Measurements from ENCODE around the gene NPR3.

The NPR3 gene, protein sequence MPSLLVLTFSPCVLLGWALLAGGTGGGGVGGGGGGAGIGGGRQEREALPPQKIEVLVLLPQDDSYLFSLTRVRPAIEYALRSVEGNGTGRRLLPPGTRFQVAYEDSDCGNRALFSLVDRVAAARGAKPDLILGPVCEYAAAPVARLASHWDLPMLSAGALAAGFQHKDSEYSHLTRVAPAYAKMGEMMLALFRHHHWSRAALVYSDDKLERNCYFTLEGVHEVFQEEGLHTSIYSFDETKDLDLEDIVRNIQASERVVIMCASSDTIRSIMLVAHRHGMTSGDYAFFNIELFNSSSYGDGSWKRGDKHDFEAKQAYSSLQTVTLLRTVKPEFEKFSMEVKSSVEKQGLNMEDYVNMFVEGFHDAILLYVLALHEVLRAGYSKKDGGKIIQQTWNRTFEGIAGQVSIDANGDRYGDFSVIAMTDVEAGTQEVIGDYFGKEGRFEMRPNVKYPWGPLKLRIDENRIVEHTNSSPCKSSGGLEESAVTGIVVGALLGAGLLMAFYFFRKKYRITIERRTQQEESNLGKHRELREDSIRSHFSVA

DNA sequence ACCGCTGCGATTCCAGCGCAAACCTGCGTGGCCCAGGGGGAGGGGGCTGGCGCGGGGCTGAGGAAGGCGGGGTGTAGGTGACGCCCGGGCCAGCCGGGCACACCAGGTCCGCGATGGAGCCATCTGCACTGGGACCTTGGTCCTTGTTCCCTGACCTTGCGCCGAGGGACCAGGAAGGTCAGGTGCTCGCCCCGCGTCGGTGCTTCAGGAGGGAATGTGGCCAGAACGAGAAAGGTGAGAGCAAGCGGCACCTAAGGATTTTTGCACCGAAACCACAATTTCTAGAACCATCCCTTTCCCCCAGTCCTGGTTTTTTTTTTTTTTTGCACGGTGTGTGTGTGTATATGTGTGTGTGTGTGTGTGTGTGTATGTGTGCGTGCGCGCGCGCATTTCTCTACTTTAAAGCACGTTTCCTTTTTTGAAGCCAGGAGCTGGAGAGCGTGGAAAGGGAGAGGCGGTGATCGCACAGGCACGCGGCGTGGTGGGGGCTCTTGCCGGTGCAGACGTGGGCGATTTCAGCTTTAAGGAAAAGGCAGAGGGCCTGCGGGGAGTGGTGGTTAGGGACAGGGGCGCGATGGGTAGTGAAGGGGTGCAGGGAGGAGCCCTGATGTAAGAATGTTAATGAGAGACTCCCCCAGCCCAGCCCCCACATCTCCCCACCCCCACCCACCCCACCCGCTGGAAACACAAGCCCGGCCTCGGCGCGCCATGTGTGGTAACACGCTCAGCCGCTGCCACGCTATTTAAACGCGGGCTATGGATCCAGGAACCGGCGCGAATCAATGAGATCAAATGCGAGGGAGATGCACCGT, at the start of gene NPR3:
Gene NPR3, plus strand, starts transcription at position 772 of the 812 bp plus-strand sequence. CDS start 456 bp downstream, outside the sequence.
- DNase-seq (ENCODE audit: low read depth in 2 of 2) = no peak

DNA sequence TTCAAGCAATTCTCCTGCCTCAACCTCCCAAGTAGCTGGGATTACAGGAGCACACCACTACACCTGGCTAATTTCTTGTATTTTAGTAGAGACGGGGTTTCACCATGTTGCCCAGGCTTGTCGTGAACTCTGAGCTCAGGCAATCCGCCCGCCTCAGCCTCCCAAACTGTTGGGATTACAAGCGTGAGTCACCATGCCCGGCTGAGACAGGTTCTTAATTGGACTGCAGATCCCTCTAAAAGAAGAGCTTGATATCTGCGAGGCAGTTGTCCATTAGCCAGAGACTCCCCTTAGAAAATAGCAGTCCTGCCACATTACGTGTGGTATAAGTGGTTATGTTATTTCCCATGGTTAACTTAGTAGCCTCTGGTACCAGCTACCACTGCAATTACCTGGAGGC, 46.6 kb upstream of the NPR3 start:
- DNase-seq (ENCODE audit: low read depth in 2 of 2) = no peak

DNA sequence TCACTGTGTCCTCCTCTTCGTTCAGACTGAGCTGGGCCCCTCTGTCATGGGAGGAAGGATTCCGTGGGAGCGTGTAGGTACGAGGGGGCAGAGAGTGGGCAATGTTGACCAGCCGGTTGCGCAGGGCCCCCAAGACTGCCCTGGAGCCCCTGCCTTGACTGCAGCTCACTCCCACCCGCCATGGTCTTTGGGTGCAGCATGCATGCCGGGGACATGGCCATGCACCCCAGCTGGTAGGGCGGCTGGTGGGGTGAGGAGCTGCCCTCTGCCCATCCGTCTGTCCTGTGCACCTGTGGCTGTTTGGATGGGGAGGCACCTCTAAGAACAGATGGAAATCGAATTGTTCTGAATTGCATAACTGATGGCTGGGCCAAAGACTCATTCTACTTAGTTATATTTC, 42.6 kb upstream of the NPR3 start:
- no peak for DNase-seq (ENCODE audit: low read depth in 2 of 2)

DNA sequence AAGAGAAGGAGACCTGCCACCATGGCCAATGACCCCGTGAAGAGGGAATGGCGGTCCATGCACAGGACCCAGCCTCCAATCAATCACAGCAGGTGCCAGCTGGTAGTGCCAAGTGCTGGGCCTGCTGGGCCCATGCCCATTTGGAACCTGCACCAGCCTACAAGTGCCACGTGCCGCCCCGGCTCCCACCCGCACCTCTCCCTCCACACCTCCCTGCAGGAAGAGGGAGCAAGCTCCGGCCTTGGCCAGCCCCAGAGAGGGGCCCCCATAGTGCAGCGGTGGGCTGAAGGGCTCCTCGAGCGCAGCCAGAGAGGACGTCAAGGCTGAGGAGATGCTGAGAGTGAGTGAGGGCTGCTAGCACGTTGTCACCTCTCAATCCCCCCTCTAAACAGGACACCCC, 37.8 kb upstream of the NPR3 start:
- no peak for DNase-seq (ENCODE audit: low read depth in 2 of 2)

DNA sequence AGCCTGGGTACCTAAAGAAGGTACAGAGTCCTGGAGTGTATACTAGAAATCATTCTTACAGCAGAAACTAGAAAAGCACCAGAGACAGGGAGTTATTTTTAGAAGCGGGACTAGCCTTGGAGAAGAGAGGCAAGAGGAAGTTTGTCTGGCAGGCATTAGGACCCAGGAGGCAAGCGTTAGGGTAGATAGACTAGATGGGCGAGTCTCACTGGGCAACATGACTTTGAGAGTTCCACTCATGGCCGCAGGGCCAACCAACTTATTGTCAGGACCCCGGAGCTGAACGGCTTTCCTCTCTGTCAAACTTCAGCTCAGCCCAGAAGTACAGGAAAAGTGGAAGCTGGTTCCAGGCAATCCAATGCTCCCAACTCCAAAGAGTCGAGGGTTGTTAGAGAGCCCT, 34.1 kb upstream of the NPR3 start:
- no peak for DNase-seq (ENCODE audit: low read depth in 2 of 2)

DNA sequence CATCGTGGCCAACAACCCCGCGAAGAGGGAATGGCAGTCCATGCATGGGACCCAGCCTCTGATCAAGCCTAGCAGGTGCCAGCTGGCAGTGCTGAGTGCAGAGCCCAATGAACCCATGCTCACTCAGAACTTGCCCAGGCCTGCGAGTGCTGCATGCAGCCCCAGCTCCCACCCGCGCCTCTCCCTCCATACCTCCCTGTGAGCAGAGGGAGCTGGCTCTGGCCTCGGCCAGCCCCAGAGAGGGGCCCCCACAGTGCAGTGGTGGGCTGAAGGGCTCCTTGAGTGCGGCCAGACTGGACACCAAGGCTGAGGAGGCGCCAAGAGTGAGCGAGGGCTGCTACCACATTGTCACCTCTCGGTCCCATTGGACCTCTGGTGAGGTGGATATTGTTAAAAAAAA, 32.6 kb upstream of the NPR3 start:
- DNase-seq (ENCODE audit: low read depth in 2 of 2) = no peak

DNA sequence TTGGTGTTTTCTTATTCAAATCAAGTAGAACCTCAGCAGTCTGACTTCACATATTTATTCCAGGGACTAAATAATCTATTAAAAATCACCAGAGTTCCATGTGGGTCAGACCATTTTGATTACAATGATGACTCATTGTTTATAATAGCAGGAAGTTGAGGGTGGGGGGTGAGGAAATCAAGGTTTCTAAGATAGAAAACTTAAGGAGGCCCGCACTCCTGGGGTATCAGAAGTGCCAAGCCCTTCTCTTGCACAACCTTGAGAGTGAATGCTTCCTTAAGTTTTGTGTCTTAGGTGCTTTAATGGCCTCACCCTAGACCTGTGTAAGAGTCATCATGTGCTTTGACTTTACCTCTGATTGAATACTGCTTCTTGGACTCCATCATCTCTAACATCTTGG, 31.9 kb upstream of the NPR3 start:
- no peak for DNase-seq (ENCODE audit: low read depth in 2 of 2)

DNA sequence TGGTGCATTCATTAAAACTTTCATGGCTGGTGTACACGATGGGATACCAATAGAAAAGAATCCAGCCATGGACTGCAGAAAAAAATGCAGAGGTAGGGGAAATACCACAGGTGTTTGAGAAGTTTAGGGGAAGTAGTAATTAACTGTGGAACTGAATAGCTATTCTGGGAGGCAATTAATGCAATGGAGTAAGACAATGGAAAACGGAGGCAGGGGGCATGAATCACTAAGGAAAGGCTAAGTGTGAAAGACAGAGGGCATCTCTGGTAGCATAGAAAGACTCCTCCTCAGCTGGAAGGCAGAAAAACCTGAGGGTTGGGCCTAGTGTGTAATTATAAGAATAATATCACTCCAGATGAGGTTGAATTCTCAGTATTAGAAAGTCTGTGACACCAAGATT, 30.9 kb upstream of the NPR3 start:
- no peak for DNase-seq (ENCODE audit: low read depth in 2 of 2)

DNA sequence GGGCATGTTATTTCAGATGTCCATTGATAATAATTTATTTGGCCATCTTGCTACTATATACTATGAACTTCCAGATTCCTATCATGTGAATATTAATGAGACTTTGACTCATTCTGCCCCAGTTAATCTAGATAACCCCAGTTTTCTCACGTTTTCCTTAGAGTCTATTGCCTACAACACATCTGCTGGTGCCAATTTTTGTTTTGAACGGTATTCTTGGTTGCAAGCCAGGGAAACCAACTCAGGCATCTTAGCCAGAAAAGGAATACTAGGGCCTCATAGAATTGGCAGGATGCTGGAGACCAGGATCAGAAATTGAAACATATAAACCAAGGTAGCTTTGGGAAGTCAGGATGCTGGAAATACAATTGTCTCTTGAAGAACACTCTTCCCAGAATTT, 28.0 kb upstream of the NPR3 start:
- DNase-seq (ENCODE audit: low read depth in 2 of 2) = no peak

DNA sequence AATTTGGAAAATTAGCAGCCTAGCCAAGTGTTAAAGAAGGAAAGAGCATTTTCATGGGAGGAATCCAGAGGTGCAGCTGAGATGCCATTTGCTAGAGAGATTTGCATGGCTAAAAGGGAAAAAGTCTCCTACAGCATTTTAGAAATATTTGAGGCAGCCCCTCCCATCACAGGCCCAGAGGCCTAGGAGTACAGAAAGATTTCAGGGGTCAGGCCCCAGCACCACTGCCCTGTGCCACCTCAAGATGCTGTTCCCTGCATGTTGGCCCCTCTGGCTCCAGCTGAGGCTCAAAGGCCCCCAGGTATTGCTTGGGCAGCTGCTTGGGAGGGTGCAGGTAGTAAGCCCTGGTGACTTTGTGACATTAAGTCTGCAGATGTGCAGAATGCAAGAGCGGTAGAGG, 26.9 kb upstream of the NPR3 start:
- DNase-seq (ENCODE audit: low read depth in 2 of 2) = no peak

DNA sequence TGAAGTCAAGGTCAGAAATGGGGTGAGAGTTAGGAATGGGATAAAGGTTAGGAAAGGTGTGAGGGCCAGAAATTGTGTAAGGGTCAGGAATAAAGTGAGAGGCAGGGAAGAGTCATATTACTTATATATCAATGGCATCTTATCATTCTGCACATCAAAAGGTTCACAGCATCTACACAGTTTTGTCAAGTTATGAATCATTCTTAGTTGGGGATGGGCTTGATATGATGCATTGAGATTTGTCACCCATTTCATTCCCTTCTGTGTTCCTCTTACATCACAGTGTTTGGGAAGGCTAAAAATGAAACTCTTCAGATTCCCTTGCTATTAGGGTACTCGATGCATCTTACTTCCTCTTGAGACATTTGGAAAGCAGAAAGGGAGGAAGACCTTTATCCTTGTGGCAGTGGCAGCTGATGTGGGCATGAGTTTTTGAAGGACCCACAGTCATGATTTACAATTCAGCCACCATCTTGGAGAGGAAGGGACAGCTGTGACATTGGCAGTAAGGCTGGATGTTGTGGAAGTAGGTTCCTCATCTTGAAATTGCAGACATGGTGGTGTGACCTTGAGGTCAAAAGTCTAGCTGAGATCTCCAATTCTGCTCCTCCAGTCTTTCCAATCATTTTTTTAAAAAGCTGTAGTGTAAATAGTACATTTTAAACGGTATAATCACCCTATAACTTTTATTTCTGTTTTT, 24.2 kb upstream of the NPR3 start:
- DNase-seq (ENCODE audit: low read depth in 2 of 2) = no peak

DNA sequence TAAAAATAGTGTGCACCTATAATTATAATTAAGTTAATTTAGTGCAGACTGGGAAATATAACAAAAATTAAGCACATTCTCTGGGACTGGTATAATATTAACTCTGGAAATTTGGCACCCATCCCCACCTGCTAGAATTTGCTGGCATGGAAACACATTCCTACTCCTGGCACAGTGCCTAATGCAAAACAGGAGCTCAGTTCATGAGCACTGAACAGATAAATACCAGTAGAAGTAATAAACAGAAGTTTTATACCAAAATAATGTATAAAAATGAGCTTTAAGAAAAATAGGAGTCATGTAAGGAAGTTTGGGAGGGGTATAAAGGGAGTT, 23.7 kb upstream of the NPR3 start:
- no peak for DNase-seq (ENCODE audit: low read depth in 2 of 2)

DNA sequence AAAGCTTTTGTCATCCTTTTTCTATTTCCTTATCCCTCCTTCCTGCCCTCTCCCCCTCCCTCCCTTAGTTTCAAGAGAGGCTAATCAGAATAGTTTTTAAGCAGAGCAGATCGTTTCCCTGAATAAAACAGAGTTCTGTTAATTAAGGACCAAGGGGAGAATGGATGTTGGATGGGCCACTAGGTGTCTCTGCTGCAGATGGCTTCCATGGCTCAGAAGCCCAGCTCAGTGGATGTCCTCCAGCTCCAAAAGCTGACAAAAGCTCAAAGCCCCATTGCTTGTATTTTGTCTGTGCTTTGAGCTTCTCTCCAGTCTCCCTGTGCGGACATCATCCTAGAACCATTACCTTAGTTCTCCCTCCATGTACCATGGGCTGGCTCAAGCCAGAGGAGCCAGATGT, 21.0 kb upstream of the NPR3 start:
- no peak for DNase-seq (ENCODE audit: low read depth in 2 of 2)

DNA sequence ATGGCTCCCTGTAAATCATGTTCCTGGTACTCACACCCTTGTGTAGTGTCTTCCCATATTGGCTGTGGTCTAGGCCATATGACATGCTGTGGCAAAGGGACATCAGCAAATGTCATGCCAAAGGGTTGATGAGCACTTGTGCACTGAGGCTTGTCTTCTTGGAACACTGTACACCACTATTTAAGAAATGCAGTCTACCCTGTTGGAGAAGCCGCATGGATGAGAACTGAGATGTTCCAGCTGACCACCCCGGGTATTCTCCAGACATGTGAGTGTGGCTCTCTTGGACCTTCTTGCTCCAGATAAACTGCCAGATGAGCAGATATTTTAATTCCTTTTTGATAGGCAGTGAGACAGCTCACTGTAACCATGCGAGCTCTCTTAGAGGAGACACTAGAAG, 20.5 kb upstream of the NPR3 start:
- no peak for DNase-seq (ENCODE audit: low read depth in 2 of 2)

DNA sequence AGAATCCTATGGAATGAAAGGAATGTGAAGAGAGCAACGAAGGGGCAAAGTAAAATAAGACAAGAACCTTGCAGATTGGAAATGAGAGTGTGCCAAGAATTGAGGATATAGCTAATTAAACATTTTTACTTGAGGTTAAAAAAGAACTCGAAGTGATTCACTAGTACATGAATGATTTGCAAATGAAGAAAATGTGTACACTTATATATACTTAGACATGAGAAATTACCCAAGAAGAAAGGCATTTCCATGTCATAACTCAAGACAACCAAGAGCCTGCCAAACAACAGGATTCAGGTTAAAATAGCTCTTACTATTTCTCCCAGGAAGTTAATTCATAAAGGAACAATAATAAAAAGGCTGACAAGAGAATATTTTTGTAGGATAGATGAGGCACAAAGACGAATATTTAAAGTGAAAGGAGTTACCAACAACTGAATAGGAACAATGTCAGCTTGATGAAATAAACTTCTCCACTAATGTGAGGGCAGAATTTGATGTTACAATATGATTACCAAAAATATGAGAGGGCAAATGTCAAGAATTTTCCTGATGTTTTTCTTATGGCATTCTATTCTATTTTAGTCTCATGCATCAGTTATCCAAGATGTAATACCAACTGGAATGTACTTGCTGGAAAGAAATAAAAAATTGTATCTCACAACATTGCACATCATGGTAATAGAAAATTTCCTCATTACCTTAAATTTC, 18.9 kb upstream of the NPR3 start:
- DNase-seq (ENCODE audit: low read depth in 2 of 2) = no peak

DNA sequence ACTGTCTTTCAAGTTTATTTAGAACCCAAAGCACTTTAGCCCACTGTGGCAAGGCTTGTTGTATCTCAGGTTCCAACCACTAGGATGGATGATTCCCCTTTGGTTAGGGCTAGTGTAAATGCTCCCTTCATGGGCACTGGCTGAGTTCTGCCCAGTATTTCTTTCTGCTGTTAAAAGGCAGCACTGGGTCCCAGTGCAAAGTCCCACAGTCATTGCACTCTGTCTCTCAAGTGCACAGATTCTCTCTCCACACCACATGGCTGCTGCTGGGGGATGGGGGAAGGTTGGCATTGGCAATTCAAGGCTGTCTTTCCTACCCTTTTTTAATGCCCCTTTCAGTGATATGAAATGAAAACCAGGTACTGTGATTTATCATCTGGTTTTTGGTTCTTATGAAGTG, 7.2 kb upstream of the NPR3 start:
- no peak for DNase-seq (ENCODE audit: low read depth in 2 of 2)

DNA sequence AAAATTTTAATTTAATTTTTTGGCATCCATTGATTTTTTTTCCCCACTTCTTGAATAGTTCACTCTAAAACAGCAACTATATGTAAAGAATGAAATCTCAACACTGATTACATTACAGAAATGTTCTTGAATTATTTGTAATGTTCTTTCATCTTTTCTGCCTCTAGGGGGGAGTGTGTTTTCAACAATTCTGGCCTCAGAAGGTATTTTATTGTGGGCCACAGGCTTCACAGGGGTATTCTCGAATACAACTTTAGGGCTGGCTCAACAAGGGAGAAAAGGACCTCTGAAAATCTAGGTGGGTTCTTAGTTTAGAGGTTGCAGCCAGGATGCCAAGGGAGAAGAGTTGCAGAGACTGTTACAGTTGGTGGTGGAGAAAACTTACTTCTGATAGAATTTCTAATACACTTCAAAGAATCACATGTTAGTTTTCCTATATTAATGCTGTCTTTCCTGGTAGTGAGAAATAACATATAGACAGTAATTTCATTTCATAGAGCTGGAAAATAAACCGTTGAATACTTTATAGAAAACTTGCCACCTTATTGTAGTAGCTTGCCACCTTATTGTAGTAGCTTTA, 3.6 kb upstream of the NPR3 start:
- no peak for DNase-seq (ENCODE audit: low read depth in 2 of 2)

DNA sequence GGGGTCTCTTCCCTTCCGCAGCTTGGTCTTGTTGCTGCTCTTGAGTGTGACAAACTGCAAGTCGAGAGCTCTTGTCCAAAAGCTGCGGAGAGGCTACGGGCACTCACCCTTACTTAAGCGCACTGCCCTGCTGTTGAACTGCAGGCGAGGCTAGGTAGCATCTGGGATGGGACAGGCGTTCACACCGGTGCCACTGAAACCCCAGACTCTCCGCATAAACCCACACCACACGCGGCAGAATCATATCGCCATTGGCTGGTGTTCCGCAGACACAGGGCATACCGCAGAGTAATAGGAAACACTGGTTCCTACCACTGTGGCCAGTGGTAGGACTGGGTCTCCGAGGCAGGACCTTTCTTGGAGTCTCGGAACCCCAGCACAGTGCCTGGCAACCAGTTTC, 2.2 kb upstream of the NPR3 start:
- no peak for DNase-seq (ENCODE audit: low read depth in 2 of 2)

DNA sequence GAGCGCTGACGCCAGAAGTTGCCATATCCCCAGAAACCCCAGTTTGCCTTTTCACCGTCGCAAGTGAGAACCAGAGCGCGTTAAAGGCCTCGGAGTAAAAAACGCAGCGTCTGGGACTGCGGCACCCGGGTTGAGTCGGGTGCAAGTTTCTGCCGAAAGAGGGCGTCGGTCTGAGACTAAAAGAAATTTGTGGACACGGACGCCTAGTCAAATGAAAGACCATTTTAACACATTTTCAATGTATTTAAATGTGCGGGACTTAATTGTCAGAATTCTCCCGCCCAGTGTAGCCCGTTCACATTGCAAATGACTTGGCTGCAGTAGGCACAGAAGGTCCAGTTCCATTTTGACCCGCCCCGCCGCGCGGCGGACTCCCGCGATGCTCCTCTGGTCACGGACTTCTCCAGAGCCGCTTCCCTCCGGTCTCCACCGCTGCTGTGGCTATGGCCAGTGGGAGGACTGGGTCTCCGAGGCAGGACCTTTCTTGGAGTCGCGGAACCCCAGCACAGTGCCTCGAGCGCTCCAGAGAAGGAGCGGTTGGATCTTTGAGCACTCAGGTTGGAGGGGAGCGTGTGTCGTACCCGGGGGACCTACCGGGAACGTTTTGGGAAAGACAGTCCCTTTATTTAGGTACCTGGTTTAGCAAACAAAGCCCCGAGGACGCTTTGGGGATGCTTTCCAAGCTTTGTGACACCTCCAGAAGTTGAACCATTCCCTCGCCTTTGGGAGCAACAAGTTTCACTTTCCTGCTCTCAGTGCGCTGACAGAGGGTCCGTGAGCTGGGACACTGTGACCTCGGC, 1.2 kb upstream of the NPR3 start:
- no peak for DNase-seq (ENCODE audit: low read depth in 2 of 2)

DNA sequence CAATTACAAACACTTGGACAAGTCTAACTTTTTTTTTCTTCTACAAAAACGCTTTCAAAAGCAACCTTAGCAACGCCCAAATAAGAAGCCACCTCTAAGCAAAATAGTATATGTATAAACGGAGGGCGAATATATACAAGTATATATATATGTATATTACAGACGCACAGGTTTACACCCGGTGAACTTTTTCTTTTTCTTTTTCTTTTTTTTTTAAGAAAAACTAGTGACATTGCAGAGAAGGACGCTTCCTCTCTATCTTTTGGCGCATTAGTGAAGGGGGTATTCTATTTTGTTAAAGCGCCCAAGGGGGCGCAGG, 200 bp downstream of the NPR3 start:
- no peak for DNase-seq (ENCODE audit: low read depth in 2 of 2)
